Activated T-cell treated with anti-CD3 and anti-CD28 coated beads for 24 hours (primary cell): ENCODE results near the gene IRAK4.

Experiments
- DNase-seq: peaks from one replicate; pipeline ENCODE4 v3.0.0-alpha.2; 2020; ENCODE audit warnings: low read depth

The IRAK4 gene

GRCh38 chr12:43766291-43766690, 7.5 kb downstream of the IRAK4 start:
- DNase-seq: no peak

- DNase-seq: no peak
These were observed 17.7 kb downstream of the IRAK4 start for GRCh38 chr12:43776498-43776897.

GRCh38 chr12:43786899-43787693, 28.3 kb downstream of the IRAK4 start:
- DNase-seq: no peak

GRCh38 chr12:43789941-43790340, 31.2 kb downstream of the IRAK4 start:
- DNase-seq: no peak

- no peak for DNase-seq
These were observed 37.0 kb downstream of the IRAK4 start for GRCh38 chr12:43795716-43796280.

GRCh38 chr12:43797561-43798217, 38.9 kb downstream of the IRAK4 start:
- DNase-seq: no peak

- no peak for DNase-seq
These were observed 46.6 kb downstream of the IRAK4 start for GRCh38 chr12:43805149-43805859.

- DNase-seq: peak; percentile 80
These were observed 47.3 kb downstream of the IRAK4 start, which contains the start of gene TWF1 for GRCh38 chr12:43805860-43806736. Gene TWF1, minus strand, starts transcription at chr12:43806317. Its CDS starts 72 bp downstream, at chr12:43806245.

GRCh38 chr12:43806737-43807072, 48.0 kb downstream of the IRAK4 start:
- no peak for DNase-seq

- no peak for DNase-seq
These were observed 48.6 kb downstream of the IRAK4 start for GRCh38 chr12:43807386-43807785.

- no peak for DNase-seq
These were observed 53.3 kb downstream of the IRAK4 start for GRCh38 chr12:43812057-43812456.

- no peak for DNase-seq
These were observed 54.2 kb downstream of the IRAK4 start for GRCh38 chr12:43812926-43813325.

GRCh38 chr12:43815416-43815815, 56.7 kb downstream of the IRAK4 start:
- DNase-seq: no peak

GRCh38 chr12:43816168-43816567, 57.4 kb downstream of the IRAK4 start:
- no peak for DNase-seq

- no peak for DNase-seq
These were observed 65.5 kb downstream of the IRAK4 start for GRCh38 chr12:43824207-43824775.

- DNase-seq: no peak
These were observed 67.9 kb downstream of the IRAK4 start for GRCh38 chr12:43826681-43827080.

GRCh38 chr12:43827093-43827492, 68.3 kb downstream of the IRAK4 start:
- DNase-seq: no peak

- no peak for DNase-seq
These were observed 73.9 kb downstream of the IRAK4 start for GRCh38 chr12:43832463-43833168.

GRCh38 chr12:43835264-43835655, 76.5 kb downstream of the IRAK4 start:
- no peak for DNase-seq

GRCh38 chr12:43835656-43836474, 77.1 kb downstream of the IRAK4 start, which contains the start of gene TMEM117:
Gene TMEM117, plus strand, starts transcription at chr12:43836081.
- peak; percentile 31 for DNase-seq
